Osteoblast (primary cell): ENCODE results near the gene COMMD2. TPM values are rescaled to one million over a fixed set of nuclear protein-coding genes. Genes with fewer than 3 reads are reported as not detected.

Experiments
- DNase-seq: peaks from one replicate; pipeline ENCODE4 v3.0.0; 2011; ENCODE audit warnings: low spot score, mixed read lengths; ENCODE audit not compliant: insufficient read length; ENCODE audit errors: missing footprints
- H2AFZ ChIP-seq: 2 replicates; pipeline ENCODE4 v1.6.0; 2011; ENCODE audit warnings: mild to moderate bottlenecking, low read length
- H3K27ac ChIP-seq: 2 replicates; pipeline ENCODE4 v1.5.1; 2011; ENCODE audit warnings: mild to moderate bottlenecking, low read depth, low read length, moderate library complexity
- H3K27me3 ChIP-seq: 2 replicates; pipeline ENCODE4 v1.6.0; 2012; ENCODE audit warnings: mild to moderate bottlenecking, control low read depth, inconsistent platforms, low read length, moderate library complexity; ENCODE audit not compliant: insufficient read depth
- H3K36me3 ChIP-seq: 2 replicates; pipeline ENCODE4 v1.5.1; 2011; ENCODE audit warnings: mild to moderate bottlenecking, low read length, control low read depth, moderate library complexity; ENCODE audit not compliant: insufficient read depth
- H3K4me1 ChIP-seq: 2 replicates; pipeline ENCODE4 v1.5.1; 2011; ENCODE audit warnings: mild to moderate bottlenecking, low read length, control low read depth, moderate library complexity; ENCODE audit not compliant: insufficient read depth
- H3K4me2 ChIP-seq: 2 replicates; pipeline ENCODE4 v1.6.0; 2011; ENCODE audit warnings: mild to moderate bottlenecking, low read length; ENCODE audit not compliant: insufficient read depth
- H3K4me3 ChIP-seq: fragments of 200-600 bp; sonication (generic); 3 replicates; pipeline ENCODE4 v1.5.1; 2012; ENCODE audit warnings: mild to moderate bottlenecking, low read length, inconsistent platforms; ENCODE audit not compliant: insufficient read depth
- H3K79me2 ChIP-seq: 2 replicates; pipeline ENCODE4 v1.6.0; 2012; ENCODE audit warnings: mild to moderate bottlenecking, low read length, control low read depth, inconsistent platforms; ENCODE audit not compliant: insufficient read depth
- H3K9me3 ChIP-seq: 2 replicates; pipeline ENCODE4 v1.5.1; 2011; ENCODE audit warnings: low read depth, low read length, control low read depth
- H4K20me1 ChIP-seq: 2 replicates; pipeline ENCODE4 v1.6.0; 2012; ENCODE audit warnings: mild to moderate bottlenecking, low read length, control low read depth; ENCODE audit not compliant: insufficient read depth
- CTCF ChIP-seq: IDR thresholded peaks from 2 replicates; pipeline ENCODE4 v1.5.1; 2011; ENCODE audit warnings: mild to moderate bottlenecking, low read depth, low read length, moderate library complexity; ENCODE audit errors: extremely low read depth
- total RNA-seq: library from RNA; depleted of rRNA; stranded (reverse); fragments of >200 nt; gene quantifications from 2 replicates; pipeline ENCODE4 v1.2.3, GENCODE V29; 2012

Gene COMMD2
- total RNA-seq, 1 donor, result 38.4 TPM

GRCh38 chr3:149738876-149739275 is 13.4 kb downstream of the COMMD2 start:
- no peaks in the 10 kb centered on the region for H4K20me1 ChIP-seq
- H3K4me1 ChIP-seq, result peaks cover 14% of the 10 kb centered on the region
- no peak for DNase-seq

GRCh38 chr3:149736953-149737205 is 15.4 kb downstream of the COMMD2 start:
- H3K27me3 ChIP-seq, result no peaks in the 10 kb centered on the region
- H3K4me1 ChIP-seq, result peaks cover 14% of the 10 kb centered on the region
- H3K4me3 ChIP-seq, result no peak overlapping the region
- H2AFZ ChIP-seq, result no peak overlapping the region
- H3K79me2 ChIP-seq, result no peaks in the 10 kb centered on the region
- H3K4me2 ChIP-seq, result no peak overlapping the region
- H3K27ac ChIP-seq, result no peak overlapping the region
- peaks cover 17% of the 10 kb centered on the region for H3K36me3 ChIP-seq
- no peak for TF ChIP-seq CTCF
- H4K20me1 ChIP-seq, result no peaks in the 10 kb centered on the region
- DNase-seq, result no peak
- no peaks in the 10 kb centered on the region for H3K9me3 ChIP-seq

More at GRCh38 chr3:149738876-149739275, 13.4 kb downstream of the COMMD2 start:
- Histone ChIP-seq H3K79me2 (no peaks in the 10 kb centered on the region), H3K27ac (no peak overlapping the region), H3K27me3 (no peaks in the 10 kb centered on the region), H3K4me2 (no peak overlapping the region), H2AFZ (no peak overlapping the region), H3K9me3 (no peaks in the 10 kb centered on the region), H3K4me3 (no peak overlapping the region), H3K36me3 (peaks cover 17% of the 10 kb centered on the region)
- TF ChIP-seq CTCF, result no peak

DNA sequence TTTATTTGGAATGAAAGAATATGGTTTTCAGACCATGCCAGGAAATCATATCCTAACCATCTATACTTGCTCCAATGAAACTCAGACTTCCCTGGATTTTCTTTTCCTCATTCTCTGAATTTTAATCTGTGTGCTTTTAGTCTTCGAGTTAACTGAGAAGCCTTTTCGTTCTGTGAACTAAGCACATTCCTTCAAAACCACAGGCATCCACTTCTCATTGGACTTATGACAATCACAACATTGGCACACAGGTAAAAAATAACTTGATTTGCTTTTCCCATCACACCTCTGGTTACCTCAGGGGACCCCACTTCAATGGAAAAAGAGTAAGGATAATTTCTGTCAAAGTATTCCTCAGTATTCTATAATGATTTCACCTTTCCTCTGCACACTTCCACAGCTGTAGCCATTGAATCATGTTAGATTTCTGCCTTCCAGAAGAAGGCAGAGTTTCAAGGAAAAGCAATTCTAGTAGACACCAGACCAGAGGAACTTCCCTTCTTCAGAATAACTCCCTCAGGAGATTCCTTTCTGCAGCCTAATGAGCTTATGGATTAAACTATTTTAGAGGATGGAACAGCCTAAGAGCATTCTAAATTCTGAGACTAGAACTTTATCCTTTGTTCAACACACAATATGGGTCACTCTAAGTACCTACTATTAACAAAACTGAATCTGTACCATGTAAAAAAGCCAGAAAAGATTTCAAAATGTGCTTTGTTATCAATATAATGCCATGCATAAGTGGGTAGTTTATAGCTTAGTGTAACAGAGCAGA is 15.9 kb downstream of the COMMD2 start:
- Histone ChIP-seq H3K9me3 (no peaks in the 10 kb centered on the region), H3K27ac (peak overlapping the region; percentile 19), H4K20me1 (no peaks in the 10 kb centered on the region), H3K4me2 (peak overlapping the region; percentile 57), H3K4me3 (no peak overlapping the region), H3K27me3 (no peaks in the 10 kb centered on the region), H3K4me1 (peaks cover 14% of the 10 kb centered on the region), H3K79me2 (no peaks in the 10 kb centered on the region), H3K36me3 (peaks cover 16% of the 10 kb centered on the region), H2AFZ (no peak overlapping the region)
- no peak for TF ChIP-seq CTCF
- no peak for DNase-seq

DNA sequence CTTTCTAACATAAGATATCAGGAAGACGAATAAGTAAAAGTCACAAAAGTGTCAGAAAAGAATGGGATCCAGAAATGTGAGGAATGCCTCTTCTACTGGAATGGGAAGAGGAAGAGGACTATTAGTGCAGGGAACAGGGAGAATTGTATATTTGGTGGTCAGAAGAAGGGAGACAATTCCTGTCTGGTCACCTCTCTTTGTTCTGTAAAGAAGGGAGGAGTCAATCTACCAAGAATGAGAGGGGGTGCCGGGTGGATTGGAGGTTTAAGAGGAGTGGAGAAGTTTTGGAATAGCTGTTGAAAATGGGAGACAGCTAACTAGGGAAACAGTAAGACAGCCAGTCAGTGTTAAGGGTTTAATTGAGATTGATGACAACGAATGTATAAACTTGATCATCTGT is 20.1 kb downstream of the COMMD2 start:
- no peak overlapping the region for H2AFZ ChIP-seq
- TF ChIP-seq CTCF, result no peak
- peaks cover 16% of the 10 kb centered on the region for H3K4me1 ChIP-seq
- peak; percentile 73 for DNase-seq
- no peaks in the 10 kb centered on the region for H4K20me1 ChIP-seq
- H3K4me3 ChIP-seq, result no peak overlapping the region
- H3K9me3 ChIP-seq, result no peaks in the 10 kb centered on the region
- no peaks in the 10 kb centered on the region for H3K36me3 ChIP-seq
- no peak overlapping the region for H3K4me2 ChIP-seq
- H3K79me2 ChIP-seq, result no peaks in the 10 kb centered on the region
- H3K27me3 ChIP-seq, result no peaks in the 10 kb centered on the region
- no peak overlapping the region for H3K27ac ChIP-seq
